GM12878 (cell line): ENCODE results near the gene FDXR.

Experiments used
- CHD2 ChIP-seq: IDR thresholded peaks from 2 replicates; pipeline ENCODE4 v1.6.1; 2011; ENCODE audit warnings: low read depth, low read length, improper control_type of control experiment, borderline replicate concordance
- POLR2AphosphoS5 ChIP-seq: IDR thresholded peaks from 2 replicates; pipeline ENCODE4 v1.6.1; 2011; ENCODE audit warnings: mild to moderate bottlenecking, low read length, inconsistent platforms

- no peak for TF ChIP-seq POLR2AphosphoS5
- no peak for TF ChIP-seq CHD2
These were observed 58.3 kb downstream of the FDXR start for GRCh38 chr17:74814453-74814852.
